Activated CD4-positive, alpha-beta T cell treated with anti-CD3 and anti-CD28 coated beads, Interleukin-2, Interleukin-6, amounts not matched to agents 100 ng/mL and 50 ng/mL, durations not matched to agents 16 hours and 8 hours (primary cell): ENCODE results near the gene CYP4F2.
"Not testable (repeated sequence)": the region's sequence is repeated elsewhere in the genome, so short reads cannot be mapped to it uniquely, and the experiment has no call there.

Experiments
- DNase-seq: peaks from one replicate; pipeline ENCODE4 v3.0.0-alpha.2; 2020

CYP4F2 gene

GRCh38 chr19:15899561-15899960 is 1.7 kb upstream of the CYP4F2 start:
- DNase-seq = not testable (repeated sequence)

- no peak for DNase-seq
Measured at GRCh38 chr19:15897026-15897737, 692 bp downstream of the CYP4F2 start.

- DNase-seq = no peak
Measured at GRCh38 chr19:15895876-15896430, 1.9 kb downstream of the CYP4F2 start.

- no peak for DNase-seq
Measured at GRCh38 chr19:15894359-15894758, 3.5 kb downstream of the CYP4F2 start.

- no peak for DNase-seq
Measured at GRCh38 chr19:15893477-15893876, 4.4 kb downstream of the CYP4F2 start.

- DNase-seq = no peak
Measured at GRCh38 chr19:15892012-15892411, 5.9 kb downstream of the CYP4F2 start.

GRCh38 chr19:15891434-15891833 is 6.4 kb downstream of the CYP4F2 start:
- DNase-seq = no peak

GRCh38 chr19:15889339-15889738 is 8.5 kb downstream of the CYP4F2 start:
- DNase-seq = not testable (repeated sequence)

- DNase-seq = no peak
Measured at GRCh38 chr19:15885919-15886318, 12.0 kb downstream of the CYP4F2 start.

- DNase-seq = no peak
Measured at GRCh38 chr19:15885167-15885566, 12.7 kb downstream of the CYP4F2 start.

GRCh38 chr19:15883329-15883728 is 14.5 kb downstream of the CYP4F2 start:
- DNase-seq = not testable (repeated sequence)

GRCh38 chr19:15874821-15875474 is 22.9 kb downstream of the CYP4F2 start:
- no peak for DNase-seq

GRCh38 chr19:15873771-15874170 is 24.1 kb downstream of the CYP4F2 start:
- DNase-seq = not testable (repeated sequence)

GRCh38 chr19:15871570-15871969 is 26.3 kb downstream of the CYP4F2 start:
- DNase-seq = peak; percentile 12

GRCh38 chr19:15869873-15870272 is 28.0 kb downstream of the CYP4F2 start:
- DNase-seq = no peak

- DNase-seq = peak; percentile 44
Measured at GRCh38 chr19:15869109-15869555, 28.7 kb downstream of the CYP4F2 start.

GRCh38 chr19:15866636-15867035 is 31.2 kb downstream of the CYP4F2 start:
- DNase-seq = no peak

GRCh38 chr19:15864824-15865223 is 33.0 kb downstream of the CYP4F2 start:
- no peak for DNase-seq

- DNase-seq = no peak
Measured at GRCh38 chr19:15863272-15863671, 34.6 kb downstream of the CYP4F2 start.

GRCh38 chr19:15862444-15862843 is 35.4 kb downstream of the CYP4F2 start:
- DNase-seq = no peak

- DNase-seq = no peak
Measured at GRCh38 chr19:15860522-15860921, 37.4 kb downstream of the CYP4F2 start.

- DNase-seq = no peak
Measured at GRCh38 chr19:15859187-15859586, 38.7 kb downstream of the CYP4F2 start.

GRCh38 chr19:15850385-15850784 is 47.5 kb downstream of the CYP4F2 start:
- DNase-seq = no peak

- DNase-seq = no peak
Measured at GRCh38 chr19:15846923-15847322, 51.0 kb downstream of the CYP4F2 start.
